ENCODE data around the gene DNALI1. TPM values are rescaled to one million over a fixed set of nuclear protein-coding genes. Genes with fewer than 3 reads are reported as not detected.

Gene DNALI1
- total and polyA plus RNA-seq, 2 of the 4 experiments (the other 2 are of a cell fraction): 9.1 to 10.1 TPM

GRCh38 chr1:37558411-37558810 is 1.7 kb downstream of the DNALI1 start:
- peaks cover 5% of the 10 kb centered on the region; the same call in 1 of the 2 replicates for H4K20me1 ChIP-seq (ENCODE audit: insufficient read depth, low read length)
- no peak overlapping the region for H2BK5ac ChIP-seq (ENCODE audit: low read depth, low read length, poor library complexity, severe bottlenecking)
- no peak overlapping the region for H2BK20ac ChIP-seq (ENCODE audit: low read depth, low read length)
- no peak overlapping the region for H3K4me2 ChIP-seq (ENCODE audit: low read depth, low read length)
- 100% methylated on average over 1 of the region's 1 CpG; no CpG with 5 or more reads in 1 of the 2 experiments for WGBS, 2 experiments (ENCODE audit: extremely low coverage in 2 of 2, insufficient read length in 1 of 2)
- intact Hi-C loops (cut with micrococcal nuclease) (no loop called here), in situ Hi-C loops (cut with MboI; ENCODE audit: low sequenced_read_pairs) (no loop called here), dilution Hi-C loops (cut with HindIII; ENCODE audit: low sequenced_read_pairs, unreplicated experiment) (no loop called here)
- H3K27ac ChIP-seq (ENCODE audit: insufficient read depth, low read length): no peak overlapping the region
- ChIA-PET POLR2A (ENCODE audit: unreplicated experiment) (no interaction called here), CTCF (no interaction called here)
- H3K9ac ChIP-seq (ENCODE audit: low read depth, low read length): no peak overlapping the region
- H3K27me3 ChIP-seq (ENCODE audit: control insufficient read depth, insufficient read depth, low read length): no peaks in the 10 kb centered on the region
- no peak overlapping the region for H3K23ac ChIP-seq (ENCODE audit: low read depth, low read length)
- no peak overlapping the region for H2BK15ac ChIP-seq (ENCODE audit: low read depth, low read length)
- H3K36me3 ChIP-seq (ENCODE audit: control insufficient read depth, insufficient read depth, low read length): peaks cover 13% of the 10 kb centered on the region
- no peak overlapping the region for H2BK120ac ChIP-seq (ENCODE audit: low read depth, low read length)
- no peak overlapping the region for H2AFZ ChIP-seq (replicated peaks; ENCODE audit: low read length, poor library complexity)
- ATAC-seq (ENCODE audit: low read depth) (no peak), DNase-seq (no peak)
- H3K9me3 ChIP-seq (ENCODE audit: control insufficient read depth, insufficient read depth, low read length): no peaks in the 10 kb centered on the region
- no peak overlapping the region for H4K5ac ChIP-seq (ENCODE audit: low read depth, low read length)
- H3K4me3 ChIP-seq (ENCODE audit: insufficient read depth, low read depth, low read length): no peak overlapping the region
- no peak overlapping the region for H4K91ac ChIP-seq (ENCODE audit: insufficient read depth, low read depth, low read length)
- H3K4me1 ChIP-seq (ENCODE audit: control insufficient read depth, insufficient read depth, low read length): no peaks in the 10 kb centered on the region; the same call in 1 of the 2 replicates
- no peak overlapping the region for H2AK9ac ChIP-seq (replicated peaks; ENCODE audit: low read depth, low read length, poor library complexity)
- H3K56ac ChIP-seq (ENCODE audit: extremely low read depth, insufficient read depth, low read length): no peak overlapping the region
- no peak overlapping the region for H3K18ac ChIP-seq (ENCODE audit: low read depth, low read length)
- no peak overlapping the region for H2AK5ac ChIP-seq (ENCODE audit: low read depth, low read length)
- H3K4ac ChIP-seq (ENCODE audit: low read depth, low read length): no peak overlapping the region
- peaks cover 4% of the 10 kb centered on the region; the same call in 1 of the 2 replicates for H3K9me1 ChIP-seq (ENCODE audit: insufficient read depth, low read length)
- H3K79me1 ChIP-seq (ENCODE audit: low read depth in 1 of 2, low read length in 2 of 2): peaks cover 4 to 17% of the 10 kb centered on the region in 2 experiments; a peak in 2 of 4 replicates
- BruUV-seq (replicated peaks): no TSS peak
- H3K14ac ChIP-seq (replicated peaks; ENCODE audit: low read depth, low read length): no peak overlapping the region
- H4K8ac ChIP-seq (ENCODE audit: low read depth in 2 of 2, low read length in 2 of 2): no peak overlapping the region
- TF ChIP-seq MXI1 (IDR thresholded peaks at IDR 0.05; ENCODE audit: borderline replicate concordance, low read depth, low read length): no peak
- TF ChIP-seq FOS (IDR thresholded peaks at IDR 0.05; ENCODE audit: low read depth, low read length): no peak
- no peak for TF ChIP-seq BHLHE40 (IDR thresholded peaks at IDR 0.05; ENCODE audit: low read depth, low read length)
- TF ChIP-seq RCOR1 (IDR thresholded peaks at IDR 0.05; ENCODE audit: insufficient replicate concordance, low read length): no peak
- no peak for TF ChIP-seq USF2 (IDR thresholded peaks at IDR 0.05; ENCODE audit: low read depth, low read length)
- no peak for TF ChIP-seq RFX5 (IDR thresholded peaks at IDR 0.05; ENCODE audit: low read depth, low read length)
- TF ChIP-seq NFE2L2 (IDR thresholded peaks at IDR 0.05; ENCODE audit: low read depth, low read length): no peak
- no peak for TF ChIP-seq CTCF (conservative IDR thresholded peaks at IDR 0.05; ENCODE audit: low read depth, low read length)
- no peak for TF ChIP-seq CHD1 (IDR thresholded peaks at IDR 0.05; ENCODE audit: low read depth, low read length)
- no peak for TF ChIP-seq POLR2A (IDR thresholded peaks at IDR 0.05; ENCODE audit: low read depth, low read length)
- TF ChIP-seq CEBPB (IDR thresholded peaks at IDR 0.05; ENCODE audit: low read depth, low read length): no peak
- no peak for TF ChIP-seq RAD21 (IDR thresholded peaks at IDR 0.05; ENCODE audit: low read length)
- no peak for TF ChIP-seq SMC3 (IDR thresholded peaks at IDR 0.05; ENCODE audit: low read depth, low read length)
- TF ChIP-seq ELK1 (IDR thresholded peaks at IDR 0.05; ENCODE audit: borderline replicate concordance, low read depth, low read length): no peak
- TF ChIP-seq MAFK (IDR thresholded peaks at IDR 0.05; ENCODE audit: low read depth, low read length): no peak
- TF ChIP-seq MAZ (IDR thresholded peaks at IDR 0.05; ENCODE audit: borderline replicate concordance, low read depth, low read length): no peak

Data from IMR-90 (cell line).